ENCODE measurements around the gene EPB41.
"Not testable (repeated sequence)": the region's sequence is repeated elsewhere in the genome, so short reads cannot be mapped to it uniquely, and the experiment has no call there.

Gene EPB41

DNA sequence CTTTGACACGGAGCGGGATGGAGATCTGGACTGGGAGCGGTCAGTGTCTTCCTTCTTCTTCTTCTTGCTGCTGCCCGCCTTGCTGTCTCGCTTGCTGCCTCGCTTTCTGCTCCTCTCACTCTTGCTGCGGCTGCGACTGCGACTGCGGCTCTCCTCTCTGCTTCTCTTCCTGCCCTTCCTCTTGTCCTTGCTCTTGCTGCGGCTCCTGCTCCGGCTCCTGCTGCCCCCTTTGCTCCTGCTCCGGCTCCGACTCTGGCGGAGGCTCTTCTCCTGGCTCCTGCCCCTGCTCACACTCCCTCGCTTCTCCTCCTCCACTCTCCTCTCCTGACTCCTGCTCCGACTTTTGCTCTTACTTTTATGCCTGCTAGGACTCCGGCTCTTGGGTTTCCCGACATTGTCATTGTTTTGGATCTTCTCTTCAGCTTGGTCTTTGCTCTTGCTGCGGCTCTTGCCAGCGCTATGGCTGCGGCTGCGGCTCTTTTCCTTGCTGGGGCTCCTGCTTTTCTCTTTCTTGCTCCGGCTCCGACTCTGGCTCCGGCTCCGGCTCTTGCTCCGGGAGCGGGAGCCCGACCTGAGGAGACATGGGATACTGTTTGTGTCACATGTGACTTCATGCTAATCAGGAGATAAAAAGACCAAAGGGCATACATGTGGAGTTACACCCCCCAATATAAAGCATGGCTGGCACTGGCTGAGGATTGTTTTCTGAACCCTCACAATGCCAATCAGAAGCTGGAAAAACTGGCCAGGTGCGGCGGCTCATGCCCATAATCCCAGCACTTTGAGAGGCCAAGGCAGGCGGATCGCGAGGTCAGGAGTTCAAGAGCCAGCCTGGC lies 234.5 kb downstream of the EPB41 start:
- DNase-seq (ENCODE audit: extremely low read depth, low read depth), result no peak
- no peak for TF ChIP-seq CTCF (IDR thresholded peaks at IDR 0.05; ENCODE audit: low read depth, low read length)

DNA sequence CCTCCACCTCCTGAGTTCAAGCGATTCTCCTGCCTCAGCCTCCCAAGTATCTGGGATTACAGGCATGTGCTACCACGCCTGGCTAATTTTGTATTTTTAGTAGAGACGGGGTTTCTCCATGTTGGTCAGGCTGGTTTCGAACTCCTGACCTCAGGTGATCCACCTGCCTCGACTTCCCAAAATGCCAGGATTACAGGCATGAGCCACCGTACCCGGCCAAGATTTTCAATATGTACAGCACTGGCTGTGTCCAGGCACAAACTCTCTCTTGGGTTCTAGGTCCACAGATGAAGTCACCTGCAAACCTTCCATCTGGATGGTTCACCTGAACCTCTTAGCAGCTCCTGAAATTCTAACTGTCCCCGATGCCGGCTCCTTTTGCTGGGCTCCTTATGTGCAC lies 236.0 kb downstream of the EPB41 start:
- not testable (repeated sequence) for DNase-seq (ENCODE audit: extremely low read depth, low read depth)

- DNase-seq (ENCODE audit: extremely low read depth, low read depth), result no peak
These were observed 237.9 kb downstream of the EPB41 start for GRCh38 chr1:29152046-29152805.

DNA sequence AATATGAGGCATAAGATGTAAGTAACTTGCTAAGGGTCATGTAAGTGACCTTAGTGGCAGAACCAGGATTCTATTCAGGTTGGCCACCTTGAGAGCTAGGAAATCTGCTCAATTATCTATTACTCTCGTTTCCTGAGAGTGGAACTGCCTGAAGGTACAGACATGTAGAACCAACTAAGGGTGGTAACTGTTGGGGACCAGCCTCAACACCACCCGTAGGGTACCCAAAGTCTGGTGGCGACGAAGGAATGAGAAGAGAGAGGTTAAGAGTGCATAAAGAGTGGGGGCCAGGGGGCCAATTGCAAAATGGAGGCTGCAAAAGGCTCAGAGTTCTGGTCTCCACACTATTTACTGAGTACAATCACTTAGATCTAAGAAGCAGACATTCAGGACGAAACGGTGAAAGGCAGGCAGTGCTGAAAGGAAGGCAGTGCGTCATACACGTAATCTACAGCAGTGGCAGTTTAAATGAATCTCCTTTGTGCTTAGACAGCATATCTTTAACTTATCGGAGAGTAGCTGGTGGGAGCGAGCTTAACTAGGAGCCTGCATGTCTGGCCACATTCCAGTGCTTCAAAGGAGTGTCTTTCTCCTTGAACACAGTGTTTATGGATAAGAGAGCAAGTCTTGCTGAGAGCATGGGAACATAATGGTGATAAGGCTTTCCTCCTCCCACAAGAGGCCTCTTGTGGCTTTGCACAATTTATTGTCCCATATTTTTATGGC lies 242.3 kb downstream of the EPB41 start:
- no peak for DNase-seq (ENCODE audit: extremely low read depth, low read depth)
- TF ChIP-seq CTCF (IDR thresholded peaks at IDR 0.05; ENCODE audit: low read depth, low read length), result no peak

More at GRCh38 chr1:29152046-29152805, 237.9 kb downstream of the EPB41 start:
- no peak for TF ChIP-seq CTCF (IDR thresholded peaks at IDR 0.05; ENCODE audit: low read depth, low read length)

GRCh38 chr1:29157269-29157601 lies 242.9 kb downstream of the EPB41 start:
- TF ChIP-seq CTCF (IDR thresholded peaks at IDR 0.05; ENCODE audit: low read depth, low read length), result no peak
- DNase-seq (ENCODE audit: extremely low read depth, low read depth), result no peak

DNA sequence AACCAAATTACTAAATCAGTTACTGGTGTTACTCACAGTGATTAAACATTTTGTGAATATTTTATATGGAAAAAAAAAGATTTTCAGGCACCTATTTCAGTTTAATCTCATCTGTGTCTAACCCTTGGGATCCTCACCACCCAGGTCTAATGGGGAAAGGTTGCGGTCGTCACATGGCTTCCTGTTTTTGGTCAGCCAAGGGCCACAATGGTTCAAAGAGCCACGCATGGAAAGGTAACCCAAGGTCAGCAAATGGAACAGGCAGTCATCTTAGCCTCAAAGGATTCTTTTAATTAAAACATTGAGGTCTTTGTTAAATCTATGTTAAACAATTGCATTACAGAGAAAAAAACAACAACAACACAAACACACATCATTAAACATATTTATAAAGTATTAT lies 245.4 kb downstream of the EPB41 start:
- DNase-seq (ENCODE audit: extremely low read depth, low read depth), result no peak
- TF ChIP-seq CTCF (IDR thresholded peaks at IDR 0.05; ENCODE audit: low read depth, low read length), result no peak

GRCh38 chr1:29162025-29162424 lies 247.7 kb downstream of the EPB41 start:
- DNase-seq (ENCODE audit: extremely low read depth, low read depth), result no peak
- TF ChIP-seq CTCF (IDR thresholded peaks at IDR 0.05; ENCODE audit: low read depth, low read length), result no peak

Measured in AG09319 (cell line).